Uterus (tissue), 4 donors: ENCODE measurements around the gene TMEM200B. TPM values are rescaled to one million over a fixed set of nuclear protein-coding genes. Genes with fewer than 3 reads are reported as not detected.

Source experiments
- DNase-seq, 2 donors: peaks; one replicate each; pipeline ENCODE4 v3.0.0-alpha.2; 2019 to 2020
- H3K27ac ChIP-seq, 2 donors: fragments of 200-600 bp; sonication (generic); 1 replicate in 1 of 2; 2 replicates in 1 of 2; pipeline ENCODE4 v1.5.1; 2016 to 2018
- H3K27me3 ChIP-seq, 2 donors: fragments of 200-600 bp; sonication (generic); one replicate each; pipeline ENCODE4 v1.5.1; 2018 to 2019; ENCODE audit warnings: control low read depth in 1 of 2
- H3K36me3 ChIP-seq, 2 donors: fragments of 200-600 bp; sonication (generic); one replicate each; pipeline ENCODE4 v1.5.1; 2019; ENCODE audit warnings: control low read depth in 1 of 2
- H3K4me1 ChIP-seq, 2 donors: fragments of 200-600 bp; sonication (generic); one replicate each; pipeline ENCODE4 v1.5.1; 2018 to 2019; ENCODE audit warnings: control low read depth in 1 of 2
- H3K4me3 ChIP-seq, 2 donors: fragments of 200-600 bp; sonication (generic); 1 replicate in 1 of 2; 2 replicates in 1 of 2; pipeline ENCODE4 v1.5.1; 2018 to 2019; ENCODE audit warnings: mild to moderate bottlenecking in 1 of 2
- H3K9me3 ChIP-seq, 2 donors: fragments of 200-600 bp; sonication (generic); one replicate each; pipeline ENCODE4 v1.5.1; 2019; ENCODE audit warnings: control low read depth in 1 of 2
- POLR2A ChIP-seq, 2 donors: fragments of 450-650 bp; IDR thresholded peaks; one replicate each; pipeline ENCODE4 v1.6.1; 2016; ENCODE audit warnings: antibody characterized with exemption in 2 of 2, mild to moderate bottlenecking in 1 of 2, moderate library complexity in 1 of 2
- intact Hi-C: fragments of 100-400 bp; cut with DNase I; formaldehyde crosslinking; loops from one replicate; pipeline ENCODE4 v1.15.1; 2023; ENCODE audit warnings: low total_unique reads
- total RNA-seq, 4 donors: library from RNA; depleted of rRNA in 3 of 4; stranded (reverse); fragments of >200 nt in 3 of 4; gene quantifications; one replicate each; pipeline versions ENCODE4 v1.1.0 to v1.2.4, GENCODE V29; 2014 to 2023
- TF ChIP-seq, protein P1 (sequence below), 4 experiments: fragments of 200-600 bp in 2 of 4; fragments of 450-650 bp in 2 of 4; sonication (generic) in 2 of 4; IDR thresholded peaks; one replicate each; pipeline ENCODE4 v1.5.1; 2016 to 2019; ENCODE audit warnings: antibody characterized with exemption in 4 of 4, mild to moderate bottlenecking in 2 of 4, moderate library complexity in 1 of 4
- donor health status: DM: yes; HTN: yes; CAD: no.

TMEM200B gene
- total RNA-seq, 4 donors from 2014 or later = 31.3 to 67.5 (median 41.9) TPM

DNA sequence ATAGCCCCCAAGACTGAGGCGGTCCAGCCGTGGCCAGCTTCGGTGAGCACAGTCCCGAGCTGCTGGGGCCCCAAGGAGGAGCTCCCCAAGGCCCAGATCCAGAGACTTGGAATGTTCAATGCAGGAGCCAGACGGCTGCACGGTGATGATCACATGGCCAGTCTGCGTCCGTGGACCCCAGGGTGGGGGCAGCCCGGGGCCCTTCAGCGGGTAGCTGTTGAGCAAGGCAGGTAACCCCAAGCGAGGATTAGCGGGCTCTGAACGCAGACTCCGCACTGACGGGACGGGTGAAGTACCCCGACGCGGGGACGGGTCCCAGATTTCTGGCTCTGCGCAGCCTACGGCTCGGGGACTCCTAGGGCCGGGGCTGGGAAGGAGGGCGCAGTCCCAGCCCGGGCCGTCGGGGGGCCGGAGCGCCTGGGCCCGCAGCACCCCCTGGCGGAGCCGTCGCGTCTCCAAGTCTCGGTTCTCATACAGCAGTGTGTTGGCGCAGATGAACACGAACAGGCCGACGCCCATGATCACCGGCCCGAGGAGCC lies 2.7 kb downstream of the TMEM200B start:
- Histone ChIP-seq H3K27ac (peak overlapping the region; percentile 94 to 100), H3K9me3 (no peaks in the 10 kb centered on the region), H3K27me3 (no peaks in the 10 kb centered on the region), H3K4me1 (peaks cover 0 to 12% of the 10 kb centered on the region in 2 donors), H3K4me3 (peak overlapping the region; percentile 73 to 80), H3K36me3 (no peaks in the 10 kb centered on the region)
- TF ChIP-seq, protein P1, sequence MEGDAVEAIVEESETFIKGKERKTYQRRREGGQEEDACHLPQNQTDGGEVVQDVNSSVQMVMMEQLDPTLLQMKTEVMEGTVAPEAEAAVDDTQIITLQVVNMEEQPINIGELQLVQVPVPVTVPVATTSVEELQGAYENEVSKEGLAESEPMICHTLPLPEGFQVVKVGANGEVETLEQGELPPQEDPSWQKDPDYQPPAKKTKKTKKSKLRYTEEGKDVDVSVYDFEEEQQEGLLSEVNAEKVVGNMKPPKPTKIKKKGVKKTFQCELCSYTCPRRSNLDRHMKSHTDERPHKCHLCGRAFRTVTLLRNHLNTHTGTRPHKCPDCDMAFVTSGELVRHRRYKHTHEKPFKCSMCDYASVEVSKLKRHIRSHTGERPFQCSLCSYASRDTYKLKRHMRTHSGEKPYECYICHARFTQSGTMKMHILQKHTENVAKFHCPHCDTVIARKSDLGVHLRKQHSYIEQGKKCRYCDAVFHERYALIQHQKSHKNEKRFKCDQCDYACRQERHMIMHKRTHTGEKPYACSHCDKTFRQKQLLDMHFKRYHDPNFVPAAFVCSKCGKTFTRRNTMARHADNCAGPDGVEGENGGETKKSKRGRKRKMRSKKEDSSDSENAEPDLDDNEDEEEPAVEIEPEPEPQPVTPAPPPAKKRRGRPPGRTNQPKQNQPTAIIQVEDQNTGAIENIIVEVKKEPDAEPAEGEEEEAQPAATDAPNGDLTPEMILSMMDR (IDR thresholded peaks at IDR 0.05) = peak; percentile 44 to 83 (median 61)
- TF ChIP-seq POLR2A (IDR thresholded peaks at IDR 0.05) = no peak
- intact Hi-C loops = loop anchor here (10.0 kb wide), 1 partner anchor 64 kb away; the partner anchor contains the start of gene SRSF4
- peak; percentile 67 to 75 for DNase-seq

DNA sequence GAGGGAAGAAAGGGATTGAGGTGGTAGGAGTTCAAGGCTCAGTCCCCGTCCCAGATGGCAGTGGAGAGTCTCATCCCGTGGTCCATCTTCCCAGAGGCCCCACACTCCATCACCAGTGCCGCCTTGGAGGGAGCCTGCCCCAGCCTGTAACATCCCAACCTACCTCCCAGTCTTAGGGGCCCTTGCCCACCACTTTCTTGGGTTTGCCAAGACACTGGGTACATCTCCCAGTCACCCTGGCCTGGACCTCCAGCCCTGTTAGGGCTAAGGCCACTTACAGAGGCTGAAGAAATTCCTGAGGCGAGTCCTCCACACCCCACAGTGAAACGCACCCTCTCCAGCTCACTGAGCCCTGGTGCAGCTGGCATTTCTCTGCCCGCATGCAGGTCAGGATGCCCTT lies 3.3 kb downstream of the TMEM200B start:
- intact Hi-C loops = loop anchor here (10.0 kb wide), 1 partner anchor 64 kb away; the partner anchor contains the start of gene SRSF4
- H3K27ac ChIP-seq = peak overlapping the region; percentile 94 to 100
- no peaks in the 10 kb centered on the region for H3K27me3 ChIP-seq
- DNase-seq = no peak
- TF ChIP-seq, protein P1 (IDR thresholded peaks at IDR 0.05) = no peak
- no peak for TF ChIP-seq POLR2A (IDR thresholded peaks at IDR 0.05)
- no peaks in the 10 kb centered on the region for H3K36me3 ChIP-seq
- no peaks in the 10 kb centered on the region for H3K9me3 ChIP-seq
- H3K4me3 ChIP-seq = peak overlapping the region in 1 of 2 donors; percentile 73
- peaks cover 0 to 12% of the 10 kb centered on the region in 2 donors for H3K4me1 ChIP-seq

GRCh38 chr1:29119121-29119929 lies 4.4 kb downstream of the TMEM200B start:
- peaks cover 0 to 12% of the 10 kb centered on the region in 2 donors for H3K4me1 ChIP-seq
- peak overlapping the region; percentile 94 to 100 for H3K27ac ChIP-seq
- no peaks in the 10 kb centered on the region for H3K36me3 ChIP-seq
- peak overlapping the region in 1 of 2 donors; percentile 10 for H3K4me3 ChIP-seq
- no peaks in the 10 kb centered on the region for H3K27me3 ChIP-seq
- intact Hi-C loops = no loop called here
- peak; percentile 42 to 71 for DNase-seq
- H3K9me3 ChIP-seq = no peaks in the 10 kb centered on the region
- TF ChIP-seq, protein P1 (IDR thresholded peaks at IDR 0.05) = no peak
- TF ChIP-seq POLR2A (IDR thresholded peaks at IDR 0.05) = no peak

- intact Hi-C loops = no loop called here
- TF ChIP-seq POLR2A (IDR thresholded peaks at IDR 0.05) = no peak
- TF ChIP-seq, protein P1 (IDR thresholded peaks at IDR 0.05) = peak; percentile 23 to 35 (median 28)
- no peaks in the 10 kb centered on the region for H3K27me3 ChIP-seq
- H3K4me1 ChIP-seq = peaks cover 0 to 12% of the 10 kb centered on the region in 2 donors
- peak overlapping the region; percentile 94 to 100 for H3K27ac ChIP-seq
- no peak overlapping the region for H3K4me3 ChIP-seq
- H3K9me3 ChIP-seq = no peaks in the 10 kb centered on the region
- DNase-seq = no peak
- H3K36me3 ChIP-seq = no peaks in the 10 kb centered on the region
These were observed 6.3 kb downstream of the TMEM200B start for GRCh38 chr1:29117381-29117780.

DNA sequence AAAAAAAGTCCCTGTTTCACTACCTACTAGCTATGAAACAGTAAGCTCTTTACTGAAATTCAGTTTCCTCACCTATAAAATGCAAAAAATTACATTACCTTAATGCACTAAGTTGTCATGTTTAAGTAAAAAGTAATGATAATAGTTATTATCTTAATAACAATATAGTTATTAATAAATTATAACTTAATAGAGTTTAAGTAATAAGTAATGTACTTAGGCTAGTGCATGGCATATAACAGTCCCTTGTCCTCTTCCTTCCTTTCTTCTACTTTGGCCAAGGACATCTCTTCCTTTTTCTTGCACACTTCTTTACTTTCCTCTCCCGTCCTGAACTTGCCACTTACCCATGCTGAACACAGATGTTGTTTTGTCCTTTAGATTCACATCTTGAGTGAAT lies 9.0 kb downstream of the TMEM200B start:
- H3K27ac ChIP-seq = no peak overlapping the region
- H3K36me3 ChIP-seq = no peaks in the 10 kb centered on the region
- no peaks in the 10 kb centered on the region for H3K9me3 ChIP-seq
- intact Hi-C loops = no loop called here
- no peaks in the 10 kb centered on the region for H3K27me3 ChIP-seq
- no peak overlapping the region for H3K4me3 ChIP-seq
- peaks cover 0 to 5% of the 10 kb centered on the region in 2 donors for H3K4me1 ChIP-seq
- no peak for DNase-seq
- TF ChIP-seq POLR2A (IDR thresholded peaks at IDR 0.05) = no peak
- TF ChIP-seq, protein P1 (IDR thresholded peaks at IDR 0.05) = no peak
